Measurements from ENCODE around the gene TSLP. TPM values are rescaled to one million over a fixed set of nuclear protein-coding genes. Genes with fewer than 3 reads are reported as not detected.

TSLP gene
- total RNA-seq, 3 donors from 2014 or later (not counting 1 experiment from before 2014, with no cell fraction given), result not detected

- intact Hi-C loops (cut with micrococcal nuclease), result no loop called here
- ATAC-seq (no peak), DNase-seq (no peak)
- Mint-ChIP-seq H3K36me3 (no peaks in the 10 kb centered on the region), H3K27me3 (ENCODE audit: low read depth in 2 of 2) (peaks cover 45 to 75% of the 10 kb centered on the region in 2 donors), H3K27ac (no peak overlapping the region), H3K4me3 (no peak overlapping the region), H3K9me3 (peaks cover 0 to 2% of the 10 kb centered on the region in 2 donors), H3K4me1 (peaks cover 14 to 16% of the 10 kb centered on the region in 2 donors)
- H3K27ac ChIP-seq (ENCODE audit: low read length), result no peak overlapping the region
- H3K36me3 ChIP-seq (ENCODE audit: control insufficient read depth, insufficient read depth, low read length), result no peaks in the 10 kb centered on the region
- 70% methylated on average over 1 of the region's 1 CpG for WGBS (ENCODE audit: insufficient coverage)
- TF ChIP-seq, protein P1, sequence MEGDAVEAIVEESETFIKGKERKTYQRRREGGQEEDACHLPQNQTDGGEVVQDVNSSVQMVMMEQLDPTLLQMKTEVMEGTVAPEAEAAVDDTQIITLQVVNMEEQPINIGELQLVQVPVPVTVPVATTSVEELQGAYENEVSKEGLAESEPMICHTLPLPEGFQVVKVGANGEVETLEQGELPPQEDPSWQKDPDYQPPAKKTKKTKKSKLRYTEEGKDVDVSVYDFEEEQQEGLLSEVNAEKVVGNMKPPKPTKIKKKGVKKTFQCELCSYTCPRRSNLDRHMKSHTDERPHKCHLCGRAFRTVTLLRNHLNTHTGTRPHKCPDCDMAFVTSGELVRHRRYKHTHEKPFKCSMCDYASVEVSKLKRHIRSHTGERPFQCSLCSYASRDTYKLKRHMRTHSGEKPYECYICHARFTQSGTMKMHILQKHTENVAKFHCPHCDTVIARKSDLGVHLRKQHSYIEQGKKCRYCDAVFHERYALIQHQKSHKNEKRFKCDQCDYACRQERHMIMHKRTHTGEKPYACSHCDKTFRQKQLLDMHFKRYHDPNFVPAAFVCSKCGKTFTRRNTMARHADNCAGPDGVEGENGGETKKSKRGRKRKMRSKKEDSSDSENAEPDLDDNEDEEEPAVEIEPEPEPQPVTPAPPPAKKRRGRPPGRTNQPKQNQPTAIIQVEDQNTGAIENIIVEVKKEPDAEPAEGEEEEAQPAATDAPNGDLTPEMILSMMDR (IDR thresholded peaks at IDR 0.05), result no peak
- H3K4me3 ChIP-seq (ENCODE audit: low read length), result no peak overlapping the region
- peaks cover 27% of the 10 kb centered on the region for H3K27me3 ChIP-seq (ENCODE audit: control insufficient read depth, insufficient read depth, low read length)
- peaks cover 8% of the 10 kb centered on the region for H3K4me1 ChIP-seq (ENCODE audit: control insufficient read depth, insufficient read depth, low read length)
- H3K9me3 ChIP-seq (ENCODE audit: control insufficient read depth, insufficient read depth, low read length), result no peaks in the 10 kb centered on the region
Measured at GRCh38 chr5:111076091-111076490, 4.6 kb downstream of the TSLP start.

DNA sequence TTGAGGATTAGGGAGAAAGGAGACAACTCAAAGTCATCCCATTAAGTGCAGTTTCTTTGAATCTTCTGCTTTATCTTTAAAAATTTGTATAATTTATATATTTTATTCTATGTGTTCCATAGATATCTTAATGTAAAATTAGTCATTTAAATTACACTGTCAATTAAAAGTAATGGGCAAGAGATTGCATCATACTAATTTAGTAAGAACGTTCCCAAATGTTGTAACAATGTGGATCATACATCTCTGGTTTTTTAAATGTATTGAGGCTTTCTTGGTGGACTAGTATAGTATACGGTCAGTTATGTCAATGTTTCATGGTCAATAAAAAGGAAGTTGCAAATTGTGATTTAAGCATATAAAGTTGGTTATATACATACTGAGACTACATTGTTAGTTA is 6.2 kb downstream of the TSLP start:
- WGBS (ENCODE audit: insufficient coverage), result 80% methylated on average over 2 of the region's 2 CpGs
- Histone ChIP-seq H3K27me3 (ENCODE audit: control insufficient read depth, insufficient read depth, low read length) (peaks cover 19% of the 10 kb centered on the region), H3K9me3 (ENCODE audit: control insufficient read depth, insufficient read depth, low read length) (no peaks in the 10 kb centered on the region), H3K4me1 (ENCODE audit: control insufficient read depth, insufficient read depth, low read length) (peaks cover 8% of the 10 kb centered on the region), H3K27ac (ENCODE audit: low read length) (no peak overlapping the region), H3K36me3 (ENCODE audit: control insufficient read depth, insufficient read depth, low read length) (no peaks in the 10 kb centered on the region), H3K4me3 (ENCODE audit: low read length) (no peak overlapping the region)
- Mint-ChIP-seq H3K4me1 (peaks cover 14 to 15% of the 10 kb centered on the region in 2 donors), H3K27me3 (ENCODE audit: low read depth in 2 of 2) (peaks cover 41 to 75% of the 10 kb centered on the region in 2 donors), H3K27ac (no peak overlapping the region), H3K4me3 (no peak overlapping the region), H3K36me3 (no peaks in the 10 kb centered on the region), H3K9me3 (peaks cover 0 to 2% of the 10 kb centered on the region in 2 donors)
- no peak for ATAC-seq
- DNase-seq, result no peak
- intact Hi-C loops (cut with micrococcal nuclease), result no loop called here
- TF ChIP-seq, protein P1 (IDR thresholded peaks at IDR 0.05), result no peak

DNA sequence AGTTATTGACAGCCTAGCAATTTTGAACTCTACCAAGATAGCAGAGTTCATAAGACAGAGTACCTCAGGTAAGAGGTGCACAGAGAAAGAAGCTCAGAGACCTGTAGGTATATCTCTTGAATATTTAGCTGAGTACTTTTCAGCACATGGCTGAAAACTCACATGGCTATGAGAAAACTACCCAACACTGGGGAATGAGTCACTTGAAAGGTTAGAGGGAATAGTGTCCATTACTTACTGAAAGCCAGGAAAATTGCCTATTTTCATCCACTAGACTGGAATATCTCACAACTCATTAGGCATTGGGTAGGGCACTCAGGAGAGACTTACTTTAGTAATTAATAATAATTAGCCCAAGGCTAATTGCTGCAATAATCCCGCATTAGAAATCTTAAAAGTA is 8.3 kb downstream of the TSLP start:
- H3K9me3 Mint-ChIP-seq, result no peaks in the 10 kb centered on the region
- Histone ChIP-seq H3K4me3 (ENCODE audit: low read length) (no peak overlapping the region), H3K9me3 (ENCODE audit: control insufficient read depth, insufficient read depth, low read length) (no peaks in the 10 kb centered on the region), H3K27ac (ENCODE audit: low read length) (no peak overlapping the region), H3K4me1 (ENCODE audit: control insufficient read depth, insufficient read depth, low read length) (no peaks in the 10 kb centered on the region), H3K36me3 (ENCODE audit: control insufficient read depth, insufficient read depth, low read length) (no peaks in the 10 kb centered on the region), H3K27me3 (ENCODE audit: control insufficient read depth, insufficient read depth, low read length) (peaks cover 8% of the 10 kb centered on the region)
- H3K27ac Mint-ChIP-seq, result no peak overlapping the region
- intact Hi-C loops (cut with micrococcal nuclease), result no loop called here
- H3K27me3 Mint-ChIP-seq (ENCODE audit: low read depth in 2 of 2), result peaks cover 29 to 73% of the 10 kb centered on the region in 2 donors
- no peaks in the 10 kb centered on the region for H3K4me1 Mint-ChIP-seq
- ATAC-seq, result no peak
- no peak for DNase-seq
- TF ChIP-seq, protein P1 (IDR thresholded peaks at IDR 0.05), result no peak
- no peak overlapping the region for H3K4me3 Mint-ChIP-seq
- no peaks in the 10 kb centered on the region for H3K36me3 Mint-ChIP-seq
- WGBS (ENCODE audit: insufficient coverage), result no CpG with 5 or more reads among the region's 1 CpG

GRCh38 chr5:111083323-111083722 is 11.8 kb downstream of the TSLP start:
- Histone ChIP-seq H3K27me3 (ENCODE audit: control insufficient read depth, insufficient read depth, low read length) (peaks cover 4% of the 10 kb centered on the region), H3K27ac (ENCODE audit: low read length) (no peak overlapping the region), H3K36me3 (ENCODE audit: control insufficient read depth, insufficient read depth, low read length) (no peaks in the 10 kb centered on the region), H3K9me3 (ENCODE audit: control insufficient read depth, insufficient read depth, low read length) (no peaks in the 10 kb centered on the region), H3K4me3 (ENCODE audit: low read length) (no peak overlapping the region), H3K4me1 (ENCODE audit: control insufficient read depth, insufficient read depth, low read length) (no peaks in the 10 kb centered on the region)
- DNase-seq, result no peak
- H3K36me3 Mint-ChIP-seq, result no peaks in the 10 kb centered on the region
- WGBS (ENCODE audit: insufficient coverage), result 11% methylated on average over 6 of the region's 7 CpGs
- no peaks in the 10 kb centered on the region for H3K9me3 Mint-ChIP-seq
- no peak for ATAC-seq
- peaks cover 21 to 52% of the 10 kb centered on the region in 2 donors for H3K27me3 Mint-ChIP-seq (ENCODE audit: low read depth in 2 of 2)
- H3K27ac Mint-ChIP-seq, result no peak overlapping the region
- H3K4me3 Mint-ChIP-seq, result no peak overlapping the region
- H3K4me1 Mint-ChIP-seq, result no peaks in the 10 kb centered on the region
- TF ChIP-seq, protein P1 (IDR thresholded peaks at IDR 0.05), result no peak
- intact Hi-C loops (cut with micrococcal nuclease), result no loop called here
